ENCODE results near the gene PPM1E.
"Not testable (repeated sequence)": the region's sequence is repeated elsewhere in the genome, so short reads cannot be mapped to it uniquely, and the experiment has no call there.

PPM1E gene

DNA sequence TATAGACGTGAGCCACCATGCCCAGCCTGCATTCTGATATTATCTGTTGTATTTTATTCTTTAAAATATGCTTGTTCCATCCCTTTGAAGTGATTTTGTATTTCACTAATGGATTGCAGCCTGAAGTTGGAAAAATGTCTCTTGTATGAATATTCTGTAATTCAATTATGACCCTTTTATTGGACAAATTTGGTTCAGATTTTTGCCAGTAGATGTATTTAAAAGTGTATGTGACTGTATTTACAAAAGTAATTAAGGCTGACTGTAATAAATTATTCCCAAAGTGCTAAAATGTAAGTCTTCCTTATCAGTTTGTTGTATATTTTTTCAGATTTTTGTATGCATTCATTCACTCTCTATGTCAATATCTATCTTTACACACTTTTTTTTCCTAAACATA, 23.8 kb downstream of the PPM1E start:
- no peak for DNase-seq (ENCODE audit: low read depth)

DNA sequence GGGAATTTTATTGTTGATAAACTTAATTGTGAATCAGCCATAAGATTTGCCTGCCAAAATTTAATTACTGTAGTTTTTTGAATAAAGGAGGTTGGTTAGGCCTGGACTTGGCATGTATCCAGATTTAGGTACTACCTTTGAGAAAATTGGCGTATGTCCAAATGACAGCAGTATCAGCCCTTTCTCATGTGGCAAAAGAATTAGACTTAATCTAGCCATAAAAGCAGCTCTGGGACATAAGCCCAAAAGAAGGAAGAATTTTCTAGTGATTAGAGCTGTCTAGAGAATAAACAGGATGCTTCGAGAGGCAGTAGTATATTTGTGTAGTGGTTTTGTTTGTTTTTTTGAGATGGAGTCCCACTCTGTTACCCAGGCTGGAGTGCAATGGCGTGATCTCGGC, 27.7 kb downstream of the PPM1E start:
- DNase-seq (ENCODE audit: low read depth): no peak

- no peak for DNase-seq (ENCODE audit: low read depth)
These were observed 29.4 kb downstream of the PPM1E start for GRCh38 chr17:58785097-58785496.

DNA sequence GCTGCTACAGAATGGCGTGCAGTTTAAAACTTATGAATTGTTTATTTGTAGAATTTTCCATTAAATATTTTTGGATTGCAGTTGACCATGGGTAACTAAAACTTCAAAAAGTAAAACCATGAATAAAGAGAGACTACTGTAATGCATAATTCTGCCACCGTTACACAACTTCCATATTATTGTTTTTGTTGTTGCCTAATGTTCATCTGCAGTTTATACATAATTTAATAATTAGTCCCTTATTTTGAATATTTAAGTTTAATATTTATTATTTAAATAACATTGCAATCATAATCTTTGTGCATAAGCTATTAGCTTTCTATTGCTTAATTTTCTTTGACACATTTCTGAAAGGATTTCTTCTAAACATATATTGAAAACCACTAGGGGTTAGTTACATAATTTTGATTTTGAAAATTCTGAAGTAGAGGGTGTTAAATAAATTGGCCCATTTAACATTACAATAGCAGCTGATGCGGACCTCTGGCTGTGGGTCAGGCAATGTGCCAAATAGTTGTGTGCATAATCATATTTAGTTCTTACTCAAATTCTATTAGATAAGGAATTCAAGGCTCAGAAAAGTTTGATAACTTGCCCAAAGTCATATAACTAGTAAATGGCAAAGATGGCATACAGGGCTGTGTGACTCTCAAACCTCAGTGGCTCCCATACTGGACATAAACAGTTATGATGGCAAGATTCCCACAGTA, 31.1 kb downstream of the PPM1E start:
- DNase-seq (ENCODE audit: low read depth): peak; percentile 72

GRCh38 chr17:58788199-58788598, 32.5 kb downstream of the PPM1E start:
- DNase-seq (ENCODE audit: low read depth): no peak

- no peak for DNase-seq (ENCODE audit: low read depth)
These were observed 33.5 kb downstream of the PPM1E start for GRCh38 chr17:58789160-58789559.

DNA sequence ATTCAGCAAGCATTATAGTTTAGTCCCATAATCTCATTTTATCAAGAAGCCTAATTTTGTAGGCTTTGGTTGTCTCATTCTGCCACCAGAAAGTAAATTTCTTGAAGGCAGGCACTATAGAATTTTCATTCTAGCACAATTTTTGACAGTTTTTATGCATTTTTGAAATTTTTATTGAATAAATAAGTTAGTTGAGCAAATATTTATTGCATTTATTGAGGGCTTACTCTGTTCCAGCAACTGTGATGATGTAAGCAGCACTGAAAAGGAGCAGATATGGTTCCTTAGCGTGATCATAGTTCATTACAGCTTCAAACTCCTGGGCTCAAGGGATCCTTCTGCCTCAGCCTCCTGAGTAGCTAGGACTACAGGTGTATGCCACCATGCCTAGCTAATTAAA, 34.2 kb downstream of the PPM1E start:
- no peak for DNase-seq (ENCODE audit: low read depth)

- DNase-seq (ENCODE audit: low read depth): not testable (repeated sequence)
These were observed 38.9 kb downstream of the PPM1E start for GRCh38 chr17:58794508-58794907.

GRCh38 chr17:58802188-58802587, 46.5 kb downstream of the PPM1E start:
- no peak for DNase-seq (ENCODE audit: low read depth)

- no peak for DNase-seq (ENCODE audit: low read depth)
These were observed 50.4 kb downstream of the PPM1E start for GRCh38 chr17:58806046-58806445.

GRCh38 chr17:58808609-58809563, 53.2 kb downstream of the PPM1E start:
- DNase-seq (ENCODE audit: low read depth): no peak

DNA sequence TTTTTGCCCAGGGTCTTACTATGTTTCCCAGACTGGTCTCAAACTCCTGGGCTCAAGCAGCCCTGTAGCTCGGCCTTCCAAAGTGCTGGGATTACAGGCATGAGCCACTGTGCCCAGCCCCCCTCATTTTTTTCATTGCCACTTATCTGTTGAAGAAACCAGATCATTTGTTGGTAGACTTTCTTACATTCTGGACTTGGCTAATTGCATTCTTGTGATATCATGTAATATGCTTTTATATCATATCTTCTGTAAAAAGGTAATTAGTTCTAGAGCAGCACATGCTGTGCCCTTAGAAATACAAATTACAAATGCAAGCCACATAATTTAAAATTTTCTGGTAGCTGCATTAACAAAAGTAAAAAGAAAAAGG, 53.9 kb downstream of the PPM1E start:
- no peak for DNase-seq (ENCODE audit: low read depth)

GRCh38 chr17:58811290-58811689, 55.6 kb downstream of the PPM1E start:
- DNase-seq (ENCODE audit: low read depth): no peak

DNA sequence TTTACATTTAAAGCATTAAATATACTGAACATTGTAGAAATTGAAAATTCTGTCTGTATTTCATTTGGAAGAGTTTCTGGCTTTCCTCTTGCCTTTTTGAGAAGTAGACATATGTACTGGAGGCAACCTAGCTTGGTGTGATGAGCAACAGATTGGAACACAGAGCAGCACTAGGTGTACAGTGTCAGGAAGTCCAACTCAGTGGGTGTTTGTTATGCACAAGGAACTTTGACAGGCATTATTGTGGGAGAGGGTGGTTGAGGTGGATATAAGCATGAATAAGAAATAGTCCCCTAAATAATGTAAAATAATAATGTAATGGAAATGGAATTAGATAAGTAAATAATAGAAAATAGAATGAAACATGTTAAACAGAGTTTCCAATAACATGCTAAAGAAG, 58.1 kb downstream of the PPM1E start:
- DNase-seq (ENCODE audit: low read depth): no peak

GRCh38 chr17:58818654-58819053, 63.0 kb downstream of the PPM1E start:
- no peak for DNase-seq (ENCODE audit: low read depth)

DNA sequence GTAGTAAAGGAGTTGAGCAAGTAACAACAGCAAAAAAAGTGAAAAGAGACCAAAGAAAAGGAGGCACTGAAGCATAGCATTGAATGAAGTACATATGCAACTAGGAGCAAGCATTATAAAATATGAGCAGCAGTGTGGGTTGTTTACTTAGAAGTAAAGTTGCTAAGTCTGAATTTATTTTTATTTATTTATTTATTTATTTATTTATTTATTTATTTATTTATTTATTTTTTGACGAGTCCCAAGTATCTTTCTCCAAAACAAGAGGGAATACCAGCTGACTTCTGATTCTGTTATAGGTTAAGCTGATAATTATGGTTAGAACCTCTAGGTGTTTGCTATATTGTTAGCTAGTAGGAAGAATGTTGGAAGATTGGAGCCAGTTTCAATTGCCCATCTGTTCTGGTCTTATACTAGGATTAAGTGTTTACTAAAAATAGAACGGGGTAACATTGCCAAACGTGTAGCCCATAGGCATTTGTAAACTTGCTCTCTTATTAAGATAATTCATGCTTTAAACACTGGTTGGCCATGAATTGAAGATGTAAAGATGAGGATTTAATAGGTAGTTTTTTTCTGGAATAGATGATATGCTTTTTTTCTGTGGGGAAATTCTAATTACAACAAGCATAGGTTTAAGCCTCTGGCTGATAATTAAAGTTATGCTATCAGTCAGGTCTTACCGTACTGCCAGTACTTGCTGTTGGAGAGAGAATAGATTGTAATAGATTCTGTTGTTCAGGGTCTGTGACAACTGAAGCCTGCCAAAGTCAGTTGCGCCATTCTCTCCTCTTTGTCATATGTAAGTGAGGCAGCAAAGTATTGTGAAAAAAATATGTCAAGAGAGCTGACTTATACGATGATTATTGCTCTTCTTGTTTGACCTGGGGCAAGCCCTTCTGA, 66.7 kb downstream of the PPM1E start:
- DNase-seq (ENCODE audit: low read depth): no peak

- no peak for DNase-seq (ENCODE audit: low read depth)
These were observed 67.4 kb downstream of the PPM1E start for GRCh38 chr17:58823051-58823525.

DNA sequence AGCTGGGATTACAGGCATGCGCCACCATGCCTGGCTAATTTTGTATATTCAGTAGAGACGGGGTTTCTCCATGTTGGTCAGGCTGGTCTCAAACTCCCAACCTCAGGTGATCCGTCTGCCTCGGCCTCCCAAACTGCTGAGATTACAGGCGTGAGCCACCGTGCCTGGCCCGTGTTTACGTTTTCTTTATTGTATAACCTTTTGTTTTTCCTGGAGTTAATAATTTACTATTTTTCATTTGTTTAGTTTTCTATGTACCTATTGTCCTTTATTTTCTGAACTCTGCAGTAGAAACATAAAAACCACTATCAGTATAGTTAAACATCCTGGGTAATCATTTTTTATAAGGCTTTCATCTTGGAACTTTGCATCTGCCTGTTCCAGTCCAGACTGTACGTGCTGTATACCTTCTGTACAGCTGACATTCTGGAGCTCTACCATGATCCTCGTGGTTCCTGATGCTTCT, 73.6 kb downstream of the PPM1E start:
- no peak for DNase-seq (ENCODE audit: low read depth)

GRCh38 chr17:58831780-58832179, 76.1 kb downstream of the PPM1E start:
- no peak for DNase-seq (ENCODE audit: low read depth)

DNA sequence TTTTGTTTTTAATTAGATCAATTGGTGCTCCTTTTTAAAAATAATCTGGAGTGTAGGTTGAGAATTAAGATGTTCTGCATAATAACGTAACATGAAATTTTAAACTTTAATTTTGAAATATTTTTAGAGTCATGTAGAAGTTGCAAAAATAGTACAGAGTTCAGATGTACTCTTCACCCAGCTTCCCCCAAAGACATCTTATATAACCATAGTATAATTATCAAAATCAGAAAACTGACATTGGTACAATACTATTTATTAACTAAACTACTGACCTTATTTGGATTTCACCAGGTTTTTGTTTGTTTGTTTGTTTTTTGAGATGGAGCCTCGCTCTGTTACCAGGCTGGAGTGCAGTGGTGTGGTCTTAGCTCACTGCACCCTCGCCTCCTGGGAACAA, 76.9 kb downstream of the PPM1E start:
- no peak for DNase-seq (ENCODE audit: low read depth)

- DNase-seq (ENCODE audit: low read depth): no peak
These were observed 82.0 kb downstream of the PPM1E start for GRCh38 chr17:58837699-58838098.
